Erythroblast (primary cell): ENCODE measurements around the gene RIPK3.

Source experiments
- GATA1 ChIP-seq: IDR thresholded peaks from 2 replicates; pipeline ENCODE4 v1.6.1; 2011; ENCODE audit warnings: low read depth, mild to moderate bottlenecking, control low read depth, low read length, moderate library complexity
- POLR2A ChIP-seq: IDR thresholded peaks from 2 replicates; pipeline ENCODE4 v1.6.1; 2011; ENCODE audit warnings: mild to moderate bottlenecking, low read length

- no peak for TF ChIP-seq POLR2A
- TF ChIP-seq GATA1: no peak
Observed at GRCh38 chr14:24329073-24329663, 10.6 kb downstream of the RIPK3 start.
